HG03439 (cell line): ENCODE measurements around the gene PRPH2.
"Not testable (repeated sequence)": the region's sequence is repeated elsewhere in the genome, so short reads cannot be mapped to it uniquely, and the experiment has no call there.

Experiments
- ATAC-seq: cut with Tn5 transposase; IDR thresholded peaks from one replicate; pipeline ENCODE4 v1.9.1; 2021; ENCODE audit warnings: mild to moderate bottlenecking, moderate library complexity; ENCODE audit not compliant: unreplicated experiment

Gene PRPH2

GRCh38 chr6:42742116-42742894 is 19.9 kb upstream of the PRPH2 start:
- no peak for ATAC-seq

DNA sequence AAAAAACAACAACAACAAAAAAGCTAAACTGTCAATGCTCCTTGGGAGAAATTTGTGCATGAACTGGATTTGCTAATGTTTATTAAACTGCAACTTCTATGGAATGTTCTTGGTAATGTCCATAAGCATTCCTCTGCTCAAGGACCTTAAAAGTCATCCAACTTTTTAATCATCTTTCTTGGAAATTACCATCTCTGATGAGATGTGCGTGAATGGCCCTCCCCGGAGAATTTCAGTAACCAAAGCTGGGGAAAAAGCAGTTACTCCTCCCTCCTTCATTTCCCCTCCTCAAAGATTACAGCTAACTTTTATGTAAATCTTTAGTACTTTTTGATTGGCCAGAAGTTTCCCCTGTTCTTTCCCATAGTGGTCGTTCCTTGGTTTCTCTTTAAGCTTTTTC is 18.3 kb upstream of the PRPH2 start:
- no peak for ATAC-seq

DNA sequence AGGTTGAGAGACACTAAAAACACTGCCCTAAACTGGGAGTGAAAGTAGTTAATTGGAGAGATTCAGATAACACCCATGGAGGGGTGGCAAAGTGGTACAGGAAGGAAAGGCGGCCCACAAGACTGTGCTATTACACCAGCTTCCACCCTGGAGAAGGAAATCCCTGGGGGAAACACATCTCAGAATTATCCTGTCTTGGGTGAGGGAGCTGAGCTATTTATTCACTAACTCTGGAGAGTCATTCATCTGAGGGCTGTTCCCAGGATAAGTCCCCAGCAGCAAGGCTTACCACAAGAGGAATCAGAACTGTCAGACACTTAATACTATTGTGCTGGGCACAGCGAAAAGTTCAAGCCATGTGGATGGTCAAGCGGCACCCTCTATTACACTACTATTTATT is 13.6 kb upstream of the PRPH2 start:
- no peak for ATAC-seq

- not testable (repeated sequence) for ATAC-seq
Measured at GRCh38 chr6:42733867-42734481, 11.6 kb upstream of the PRPH2 start.

- ATAC-seq: no peak
Measured at GRCh38 chr6:42729731-42730130, 7.3 kb upstream of the PRPH2 start.

- ATAC-seq: no peak
Measured at GRCh38 chr6:42727627-42728026, 5.2 kb upstream of the PRPH2 start.

DNA sequence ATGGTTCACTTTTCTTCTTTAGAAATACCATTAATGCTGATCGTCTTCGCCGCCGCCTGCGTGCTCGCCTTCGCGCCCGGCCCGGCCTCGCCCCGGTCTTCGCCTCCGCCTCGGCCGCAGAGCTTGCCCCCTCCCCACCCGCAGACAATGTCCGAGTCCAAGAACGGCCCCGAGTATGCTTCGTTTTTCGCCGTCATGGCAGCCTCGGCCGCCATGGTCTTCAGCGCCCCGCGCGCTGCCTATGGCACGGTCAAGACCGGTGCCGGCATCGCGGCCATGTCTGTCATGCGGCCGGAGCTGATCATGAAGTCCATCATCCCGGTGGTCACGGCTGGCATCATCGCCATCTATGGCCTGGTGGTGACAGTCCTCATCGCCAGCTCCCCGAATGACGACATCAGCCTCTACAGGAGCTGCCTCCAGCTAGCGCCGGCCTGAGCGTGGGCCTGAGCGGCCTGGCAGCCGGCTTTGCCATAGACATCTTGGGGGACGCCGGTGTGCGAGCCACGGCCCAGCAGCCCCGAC is 4.8 kb upstream of the PRPH2 start:
- ATAC-seq: no peak

DNA sequence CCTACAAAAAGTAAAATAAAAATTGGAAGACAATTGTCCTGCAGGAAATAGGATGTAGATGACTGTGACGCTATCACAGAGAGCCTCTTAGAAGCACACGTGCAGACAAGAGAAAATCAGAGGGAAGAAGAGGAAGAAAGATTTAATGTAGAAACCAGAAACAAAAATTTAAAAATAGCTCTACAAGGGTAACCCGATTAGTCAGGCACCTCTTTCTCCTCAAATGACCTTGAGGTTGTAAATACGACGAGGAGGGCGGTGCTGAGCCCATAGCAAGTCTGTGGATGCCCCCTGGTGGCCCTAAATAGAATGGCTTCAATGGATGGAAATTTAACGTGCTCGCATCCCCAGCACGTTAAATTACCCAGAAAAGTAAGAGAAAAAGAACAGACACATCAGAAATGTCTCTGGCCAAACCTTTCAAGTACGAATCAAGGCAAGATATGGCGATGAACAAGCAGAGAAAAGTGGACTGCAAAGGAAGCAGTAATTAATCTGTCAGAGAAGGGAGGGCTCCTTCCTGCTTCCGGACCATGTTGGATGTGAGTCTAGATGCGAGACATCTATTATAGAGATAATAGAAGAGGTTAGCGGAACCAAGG is 4.2 kb upstream of the PRPH2 start:
- peak; percentile 88 for ATAC-seq

DNA sequence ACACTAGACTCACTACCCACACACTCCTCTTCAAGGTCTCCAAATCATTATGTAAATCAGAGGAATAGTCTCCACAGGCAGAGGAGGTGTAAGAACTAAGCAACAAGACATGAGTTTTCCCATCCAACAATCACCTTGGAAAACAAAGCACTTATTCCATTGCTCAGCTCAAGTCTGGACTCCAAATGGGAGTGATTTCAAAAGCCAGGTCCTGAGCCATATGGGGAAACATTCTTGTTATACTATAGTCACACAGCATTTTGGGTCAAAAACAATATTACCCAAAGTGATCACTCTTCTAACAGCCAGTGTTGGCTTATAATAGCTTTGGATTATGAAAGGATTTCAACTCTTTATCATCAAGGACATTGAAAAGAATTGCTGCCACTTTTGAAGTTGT is 3.6 kb upstream of the PRPH2 start:
- ATAC-seq: no peak

GRCh38 chr6:42724825-42725224 is 2.4 kb upstream of the PRPH2 start:
- no peak for ATAC-seq

- ATAC-seq: no peak
Measured at GRCh38 chr6:42720739-42721138, 1.7 kb downstream of the PRPH2 start.

DNA sequence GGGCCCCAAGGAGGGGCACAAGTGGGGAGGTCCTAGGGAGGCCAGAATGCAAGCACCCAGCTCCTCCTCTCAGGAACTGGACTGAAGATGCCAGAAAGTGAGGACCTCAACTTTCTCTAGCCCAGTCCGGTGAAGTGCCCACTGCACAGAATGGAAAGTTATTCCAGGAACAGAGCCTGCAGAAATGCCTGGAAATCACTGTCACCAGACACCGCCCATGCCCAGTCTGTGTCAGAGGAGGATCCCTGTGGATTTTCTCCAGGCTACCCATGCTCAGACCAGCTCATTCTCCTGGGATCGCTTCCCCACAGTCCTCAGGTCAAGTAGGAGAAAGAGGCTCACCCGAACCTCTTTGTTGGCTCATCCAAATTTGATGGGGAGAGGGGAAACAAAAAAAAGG is 6.5 kb downstream of the PRPH2 start:
- ATAC-seq: no peak

- no peak for ATAC-seq
Measured at GRCh38 chr6:42714098-42714761, 8.2 kb downstream of the PRPH2 start.

- ATAC-seq: no peak
Measured at GRCh38 chr6:42711930-42712329, 10.5 kb downstream of the PRPH2 start.

DNA sequence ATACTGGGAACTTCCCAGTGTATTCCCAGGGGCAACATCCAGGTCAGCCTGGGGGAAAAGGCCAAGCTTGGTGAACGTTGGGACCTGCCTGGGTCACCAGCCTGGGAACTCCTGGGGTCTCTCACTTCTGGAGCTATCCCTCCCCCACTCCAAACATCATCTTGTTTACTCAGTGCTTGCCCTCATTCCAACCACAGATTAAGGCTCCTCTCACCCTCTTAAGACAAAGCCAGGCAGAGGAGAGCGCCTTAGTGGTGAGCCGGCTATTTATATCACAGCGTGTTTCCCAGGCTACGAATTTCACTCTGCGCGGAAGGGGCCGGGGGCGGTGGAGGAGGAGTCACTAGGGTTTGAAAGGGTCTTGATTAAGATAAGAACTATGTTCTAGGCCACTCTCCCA is 12.1 kb downstream of the PRPH2 start:
- ATAC-seq: no peak

GRCh38 chr6:42709871-42710270 is 12.5 kb downstream of the PRPH2 start:
- ATAC-seq: no peak

DNA sequence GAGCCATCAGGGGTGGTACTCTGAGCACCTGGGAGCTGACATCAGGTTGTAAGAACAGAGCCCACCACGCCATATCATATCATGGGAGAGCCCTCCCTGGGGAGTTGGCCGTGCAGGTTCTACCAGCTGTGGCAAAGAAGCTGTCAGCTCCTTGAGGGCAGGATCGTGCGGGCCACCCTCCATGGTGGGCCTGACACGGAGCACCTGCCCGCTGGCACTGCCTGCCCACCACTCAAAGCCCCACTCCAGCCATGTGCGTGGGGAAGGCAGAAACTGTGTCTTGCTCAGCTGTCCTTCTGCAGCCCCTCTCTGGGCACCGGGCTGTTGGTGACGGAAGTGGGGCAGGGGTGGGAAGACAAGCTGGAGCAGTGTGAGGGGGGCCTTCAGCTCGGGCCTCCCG is 14.3 kb downstream of the PRPH2 start:
- ATAC-seq: no peak

GRCh38 chr6:42707595-42707994 is 14.8 kb downstream of the PRPH2 start:
- no peak for ATAC-seq

GRCh38 chr6:42704937-42705374 is 17.4 kb downstream of the PRPH2 start:
- no peak for ATAC-seq

GRCh38 chr6:42704251-42704936 is 18.0 kb downstream of the PRPH2 start:
- ATAC-seq: no peak

GRCh38 chr6:42702786-42703185 is 19.6 kb downstream of the PRPH2 start:
- not testable (repeated sequence) for ATAC-seq
